Myocyte (in vitro differentiated cells): ENCODE results near the gene IQSEC1. TPM values are rescaled to one million over a fixed set of nuclear protein-coding genes. Genes with fewer than 3 reads are reported as not detected.

Experiments
- DNase-seq: peaks from one replicate; pipeline ENCODE4 v3.0.0-alpha.2; 2012; ENCODE audit warnings: low read depth
- total RNA-seq: library from RNA; depleted of rRNA; stranded (reverse); fragments of >200 nt; gene quantifications from 2 replicates; pipeline ENCODE4 v1.2.3, GENCODE V29; 2014

The IQSEC1 gene
- total RNA-seq, 1 donor from 2014 or later, result 15.6 TPM

DNA sequence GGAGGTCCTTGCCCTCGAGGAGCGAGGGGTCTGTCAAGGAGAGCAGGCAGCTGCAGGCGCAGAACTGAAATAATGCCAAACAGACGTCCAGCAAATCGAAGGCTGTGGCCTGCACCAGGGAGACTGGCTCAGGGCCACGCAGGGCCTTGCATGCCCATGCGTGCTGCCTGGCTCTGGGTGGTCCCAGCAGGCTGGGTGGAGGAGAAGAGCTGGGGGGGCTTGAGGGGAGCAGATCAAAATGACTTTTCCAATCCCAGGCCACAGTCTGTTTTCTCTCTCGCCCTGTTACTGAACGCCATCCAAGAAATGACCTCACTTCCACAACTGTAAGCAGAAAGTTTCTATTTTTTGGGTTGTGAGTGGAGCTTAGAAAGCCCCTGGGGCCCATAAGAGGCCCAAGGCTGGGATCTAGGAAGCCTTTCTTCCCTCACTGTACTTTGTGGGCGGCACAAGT lies 134.9 kb downstream of the IQSEC1 start:
- no peak for DNase-seq

GRCh38 chr3:12935861-12936830 lies 137.1 kb downstream of the IQSEC1 start:
- no peak for DNase-seq

GRCh38 chr3:12935023-12935860 lies 138.0 kb downstream of the IQSEC1 start:
- DNase-seq, result no peak

DNA sequence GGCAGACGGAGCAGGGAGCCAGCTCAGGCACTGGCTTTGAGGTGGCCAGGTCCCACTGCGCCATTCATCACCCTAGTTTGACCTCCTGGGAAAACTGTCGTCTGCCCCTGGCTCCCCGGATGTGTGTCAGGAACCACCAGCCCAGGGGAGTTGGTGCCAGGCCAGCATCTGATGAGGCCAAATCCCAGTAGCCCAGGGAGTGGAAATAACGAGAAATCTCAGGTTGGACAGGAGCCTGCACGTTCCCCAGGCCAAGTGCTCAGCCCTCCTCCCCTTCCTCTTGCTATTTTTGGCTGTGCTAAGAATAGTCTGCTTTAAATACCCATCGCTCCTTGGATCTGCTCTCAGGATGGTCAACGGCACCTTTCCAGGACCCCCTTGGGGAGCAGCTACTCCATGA lies 138.8 kb downstream of the IQSEC1 start:
- no peak for DNase-seq

DNA sequence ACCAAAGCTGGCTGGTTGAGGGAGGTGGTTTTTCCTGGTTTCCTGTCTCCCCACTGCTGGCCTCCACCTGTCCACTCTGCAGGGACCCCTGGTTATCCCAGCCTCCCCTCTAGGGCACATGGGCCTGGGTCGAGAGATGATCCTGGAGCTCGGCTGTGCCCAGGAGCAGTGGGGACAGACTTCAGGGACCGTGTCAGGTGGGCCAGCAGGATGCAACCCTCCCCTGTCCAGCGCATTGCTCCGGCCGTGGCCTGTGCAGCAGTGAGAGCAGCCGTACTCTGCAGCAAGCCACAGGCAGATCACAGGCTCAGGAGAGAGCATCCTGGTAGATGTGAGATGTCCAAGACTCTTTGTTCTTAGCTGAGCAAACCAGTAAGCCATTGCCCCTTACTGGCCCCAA lies 139.3 kb downstream of the IQSEC1 start:
- DNase-seq, result no peak

GRCh38 chr3:12932754-12933153 lies 140.5 kb downstream of the IQSEC1 start:
- DNase-seq, result no peak

- DNase-seq, result peak; percentile 75
Observed at GRCh38 chr3:12932347-12932746, 140.9 kb downstream of the IQSEC1 start.

- no peak for DNase-seq
Observed at GRCh38 chr3:12931273-12931905, 141.8 kb downstream of the IQSEC1 start.

- DNase-seq, result no peak
Observed at GRCh38 chr3:12929801-12930200, 143.4 kb downstream of the IQSEC1 start.

GRCh38 chr3:12926660-12927059 lies 146.6 kb downstream of the IQSEC1 start:
- DNase-seq, result no peak

DNA sequence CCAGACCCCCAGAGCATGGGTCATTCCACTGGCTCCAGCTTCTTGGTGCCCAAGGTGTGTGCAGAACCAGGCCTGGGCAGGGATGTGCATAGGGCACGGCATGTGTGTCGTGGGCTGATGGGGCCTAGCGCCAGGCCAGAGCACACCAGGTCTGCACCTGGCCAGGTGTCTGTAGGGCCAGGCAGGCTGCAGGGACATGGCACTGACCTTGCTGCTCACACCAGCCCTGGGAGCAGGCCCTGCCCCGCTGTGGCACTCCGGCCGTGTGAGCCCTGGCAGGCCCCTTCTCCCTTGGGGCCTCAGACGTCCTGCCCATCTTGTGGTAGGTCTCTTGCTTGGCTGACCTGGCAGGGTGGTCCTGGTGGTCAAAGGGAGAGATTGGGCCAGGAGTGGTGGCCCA lies 147.6 kb downstream of the IQSEC1 start:
- DNase-seq, result no peak

- DNase-seq, result no peak
Observed at GRCh38 chr3:12924437-12924836, 148.8 kb downstream of the IQSEC1 start.

GRCh38 chr3:12922881-12923431 lies 150.3 kb downstream of the IQSEC1 start:
- no peak for DNase-seq

DNA sequence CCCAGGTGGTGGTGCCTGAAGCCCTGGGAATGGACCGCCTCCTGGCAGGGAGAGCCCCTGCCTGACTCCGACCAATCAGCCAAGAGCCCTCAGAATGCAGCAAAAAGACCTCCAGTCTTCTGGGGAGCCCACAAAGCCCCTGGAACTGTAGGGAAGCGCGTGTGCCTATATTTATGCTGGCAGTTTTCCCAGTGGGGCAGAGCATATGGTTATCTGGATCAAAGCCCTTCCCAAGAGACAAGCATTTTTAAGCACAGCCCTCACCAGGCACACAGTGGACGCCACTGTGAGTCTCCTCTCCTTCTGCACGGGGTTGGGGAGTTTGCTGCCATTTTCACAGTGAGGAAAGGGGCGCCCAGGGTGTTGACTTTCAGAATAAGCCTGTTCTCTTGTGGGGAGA lies 150.9 kb downstream of the IQSEC1 start:
- no peak for DNase-seq

DNA sequence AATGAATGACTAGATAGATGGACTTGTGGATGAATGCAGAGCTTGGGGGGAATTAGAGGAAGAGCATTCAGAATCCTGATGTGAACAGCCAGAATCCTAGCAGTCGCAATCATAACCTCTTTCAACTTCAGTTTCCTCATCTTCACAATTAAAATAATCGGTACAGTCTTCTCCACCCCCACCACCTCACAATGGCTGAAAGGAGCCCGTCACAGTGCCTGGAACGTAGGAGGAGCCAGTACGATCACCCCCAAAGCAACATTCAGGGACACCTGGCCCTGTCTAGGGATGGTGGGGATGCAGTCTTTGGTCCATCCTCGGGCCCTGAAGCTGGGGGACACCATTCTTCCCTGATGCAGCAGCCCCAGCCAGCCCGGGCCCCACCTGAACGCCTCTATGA lies 151.5 kb downstream of the IQSEC1 start:
- no peak for DNase-seq

- no peak for DNase-seq
Observed at GRCh38 chr3:12920967-12921366, 152.3 kb downstream of the IQSEC1 start.

DNA sequence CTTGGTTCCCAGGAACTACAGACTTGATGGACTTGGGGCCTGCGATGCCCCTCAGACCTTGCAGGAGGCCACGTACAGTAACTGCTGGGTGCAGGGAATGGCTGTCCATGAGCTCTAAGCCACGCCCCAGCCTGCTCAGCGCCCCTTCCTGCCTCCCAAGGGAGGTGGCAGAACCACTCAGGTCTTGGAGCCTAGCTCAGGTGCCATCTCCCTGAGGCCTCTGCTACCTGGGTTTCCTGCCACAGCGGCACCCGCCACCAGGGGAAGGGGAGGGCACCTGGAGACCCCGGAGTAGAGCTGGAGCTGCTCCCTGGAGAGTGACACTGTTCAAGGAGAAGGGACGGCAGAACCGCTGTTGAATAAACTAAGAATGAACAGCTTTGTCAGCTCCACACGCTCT lies 154.0 kb downstream of the IQSEC1 start:
- DNase-seq, result no peak

DNA sequence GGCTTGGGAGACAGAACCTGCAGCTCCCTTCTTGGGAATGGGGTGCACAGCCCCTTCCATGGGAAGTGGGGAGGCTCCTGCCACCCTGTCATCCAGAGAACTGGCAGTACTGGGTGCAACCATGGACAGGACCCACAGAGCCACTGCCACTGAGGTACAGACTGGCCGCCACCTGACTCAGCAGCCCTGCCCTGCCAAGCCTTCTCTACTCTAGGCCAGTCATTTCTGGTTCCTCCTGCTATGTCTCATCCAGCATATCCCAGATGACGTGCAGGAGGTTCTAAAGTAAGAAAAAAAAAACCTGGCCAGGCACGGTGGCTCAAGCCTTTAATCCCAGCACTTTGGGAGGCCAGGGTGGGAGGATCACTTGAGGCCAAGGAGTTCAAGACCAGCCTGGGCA lies 155.0 kb downstream of the IQSEC1 start:
- DNase-seq, result no peak

GRCh38 chr3:12916159-12916558 lies 157.1 kb downstream of the IQSEC1 start:
- DNase-seq, result no peak

DNA sequence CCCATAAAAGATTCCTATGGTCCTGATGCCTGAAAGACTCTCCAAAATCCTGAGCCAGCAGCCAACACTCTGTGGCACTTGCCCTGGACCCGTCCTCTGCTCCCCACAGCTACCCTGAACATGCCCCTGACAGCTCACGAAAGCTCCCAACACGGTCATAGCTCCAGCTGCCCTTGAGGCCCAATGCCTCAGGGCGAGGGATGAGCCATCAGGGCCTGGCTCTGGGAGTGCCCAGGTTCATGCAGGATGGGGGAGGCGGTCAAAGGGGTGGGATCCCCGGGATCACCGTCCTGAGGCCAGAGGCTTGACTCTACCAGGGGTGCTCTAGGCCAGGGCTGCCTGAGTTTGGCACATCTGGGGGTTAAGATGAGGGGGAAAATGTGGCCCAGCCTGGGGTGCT lies 159.1 kb downstream of the IQSEC1 start:
- no peak for DNase-seq

- no peak for DNase-seq
Observed at GRCh38 chr3:12911881-12912415, 161.3 kb downstream of the IQSEC1 start.
